IPS-20b (cell line): Measurements from ENCODE around the gene PFDN5.

Source experiments
- H3K27ac ChIP-seq: one replicate; pipeline ENCODE4 v1.5.1; 2013; ENCODE audit warnings: low read length
- H3K27me3 ChIP-seq: 2 replicates; pipeline ENCODE4 v1.6.1; 2013; ENCODE audit warnings: mild to moderate bottlenecking, low read length, inconsistent platforms; ENCODE audit not compliant: insufficient read depth
- H3K36me3 ChIP-seq: 2 replicates; pipeline ENCODE4 v1.6.1; 2013; ENCODE audit warnings: low read depth, mild to moderate bottlenecking, inconsistent platforms, low read length, moderate library complexity; ENCODE audit not compliant: insufficient read depth
- H3K4me1 ChIP-seq: 2 replicates; pipeline ENCODE4 v1.6.1; 2013; ENCODE audit warnings: mild to moderate bottlenecking, control low read depth, inconsistent platforms, low read length, moderate library complexity; ENCODE audit not compliant: insufficient read depth
- H3K4me3 ChIP-seq: 2 replicates; pipeline ENCODE4 v1.5.1; 2013; ENCODE audit warnings: mild to moderate bottlenecking, low read length, inconsistent platforms
- H3K9ac ChIP-seq: 2 replicates; pipeline ENCODE4 v1.6.1; 2013; ENCODE audit warnings: low read depth, mild to moderate bottlenecking, inconsistent platforms, low read length, moderate library complexity
- H3K9me3 ChIP-seq: 2 replicates; pipeline ENCODE4 v1.6.1; 2013; ENCODE audit warnings: mild to moderate bottlenecking, low read depth, low read length, inconsistent platforms; ENCODE audit not compliant: insufficient read depth

Gene PFDN5

GRCh38 chr12:53333289-53333688 is 37.9 kb downstream of the PFDN5 start:
- no peaks in the 10 kb centered on the region for H3K36me3 ChIP-seq
- no peak overlapping the region for H3K4me3 ChIP-seq
- H3K9ac ChIP-seq: no peak overlapping the region
- H3K9me3 ChIP-seq: no peaks in the 10 kb centered on the region
- no peak overlapping the region for H3K27ac ChIP-seq
- H3K4me1 ChIP-seq: peaks cover 4% of the 10 kb centered on the region; the same call in 1 of the 2 replicates
- H3K27me3 ChIP-seq: peaks cover 25% of the 10 kb centered on the region

GRCh38 chr12:53333845-53334244 is 38.5 kb downstream of the PFDN5 start:
- Histone ChIP-seq H3K36me3 (no peaks in the 10 kb centered on the region), H3K27me3 (peaks cover 20% of the 10 kb centered on the region), H3K4me1 (peaks cover 4% of the 10 kb centered on the region; the same call in 1 of the 2 replicates), H3K4me3 (no peak overlapping the region), H3K9ac (no peak overlapping the region), H3K9me3 (no peaks in the 10 kb centered on the region), H3K27ac (no peak overlapping the region)

- Histone ChIP-seq H3K4me3 (no peak overlapping the region), H3K27ac (no peak overlapping the region), H3K27me3 (peaks cover 13% of the 10 kb centered on the region), H3K4me1 (peaks cover 4% of the 10 kb centered on the region; the same call in 1 of the 2 replicates), H3K36me3 (no peaks in the 10 kb centered on the region), H3K9ac (no peak overlapping the region), H3K9me3 (no peaks in the 10 kb centered on the region)
These were observed 39.5 kb downstream of the PFDN5 start for GRCh38 chr12:53334822-53335221.

GRCh38 chr12:53336181-53336681 is 40.9 kb downstream of the PFDN5 start, which contains the start of gene SP7:
Gene SP7, minus strand, starts transcription at chr12:53336354. Its CDS starts 708 bp downstream, at chr12:53335646.
- Histone ChIP-seq H3K9ac (no peak within 1 kb of the TSS), H3K27me3 (peaks cover 13% of the 10 kb centered on the region), H3K27ac (no peak within 1 kb of the TSS), H3K4me3 (no peak within 1 kb of the TSS), H3K9me3 (no peaks in the 10 kb centered on the region), H3K36me3 (no peaks in the 10 kb centered on the region), H3K4me1 (peaks cover 4% of the 10 kb centered on the region; the same call in 1 of the 2 replicates)

- Histone ChIP-seq H3K36me3 (no peaks in the 10 kb centered on the region), H3K4me1 (peaks cover 4% of the 10 kb centered on the region; the same call in 1 of the 2 replicates), H3K9me3 (no peaks in the 10 kb centered on the region), H3K27ac (no peak overlapping the region), H3K27me3 (peaks cover 8% of the 10 kb centered on the region), H3K9ac (no peak overlapping the region), H3K4me3 (no peak overlapping the region)
These were observed 42.7 kb downstream of the PFDN5 start for GRCh38 chr12:53338017-53338416.

- Histone ChIP-seq H3K27ac (no peak overlapping the region), H3K4me1 (peaks cover 4% of the 10 kb centered on the region; the same call in 1 of the 2 replicates), H3K27me3 (peaks cover 16% of the 10 kb centered on the region), H3K4me3 (no peak overlapping the region), H3K36me3 (no peaks in the 10 kb centered on the region), H3K9me3 (no peaks in the 10 kb centered on the region), H3K9ac (no peak overlapping the region)
These were observed 43.6 kb downstream of the PFDN5 start for GRCh38 chr12:53338916-53339315.

GRCh38 chr12:53340398-53340797 is 45.1 kb downstream of the PFDN5 start:
- H3K27ac ChIP-seq: no peak overlapping the region
- H3K4me3 ChIP-seq: no peak overlapping the region
- no peaks in the 10 kb centered on the region for H3K36me3 ChIP-seq
- H3K4me1 ChIP-seq: peaks cover 5% of the 10 kb centered on the region
- H3K9me3 ChIP-seq: no peaks in the 10 kb centered on the region
- H3K27me3 ChIP-seq: peaks cover 28% of the 10 kb centered on the region
- H3K9ac ChIP-seq: no peak overlapping the region

GRCh38 chr12:53343449-53343848 is 48.1 kb downstream of the PFDN5 start:
- Histone ChIP-seq H3K27ac (no peak overlapping the region), H3K4me3 (no peak overlapping the region), H3K27me3 (peaks cover 33% of the 10 kb centered on the region), H3K36me3 (no peaks in the 10 kb centered on the region), H3K9me3 (no peaks in the 10 kb centered on the region), H3K9ac (no peak overlapping the region), H3K4me1 (peaks cover 5% of the 10 kb centered on the region; the same call in 1 of the 2 replicates)

GRCh38 chr12:53343969-53344368 is 48.6 kb downstream of the PFDN5 start:
- Histone ChIP-seq H3K4me1 (peaks cover 5% of the 10 kb centered on the region; the same call in 1 of the 2 replicates), H3K36me3 (no peaks in the 10 kb centered on the region), H3K9me3 (no peaks in the 10 kb centered on the region), H3K4me3 (no peak overlapping the region; the same call in 1 of the 2 replicates), H3K27ac (no peak overlapping the region), H3K27me3 (peaks cover 33% of the 10 kb centered on the region), H3K9ac (no peak overlapping the region)

- no peaks in the 10 kb centered on the region for H3K36me3 ChIP-seq
- H3K4me1 ChIP-seq: peaks cover 5% of the 10 kb centered on the region; the same call in 1 of the 2 replicates
- H3K4me3 ChIP-seq: peak overlapping the region; percentile 90
- H3K9me3 ChIP-seq: no peaks in the 10 kb centered on the region
- H3K9ac ChIP-seq: no peak overlapping the region
- H3K27me3 ChIP-seq: peaks cover 33% of the 10 kb centered on the region
- no peak overlapping the region for H3K27ac ChIP-seq
These were observed 49.1 kb downstream of the PFDN5 start for GRCh38 chr12:53344487-53344823.

GRCh38 chr12:53344824-53345485 is 49.6 kb downstream of the PFDN5 start:
- Histone ChIP-seq H3K27me3 (peaks cover 33% of the 10 kb centered on the region), H3K4me1 (peaks cover 5% of the 10 kb centered on the region; the same call in 1 of the 2 replicates), H3K9ac (peak overlapping the region; percentile 71; the same call in 1 of the 2 replicates), H3K4me3 (peak overlapping the region; percentile 90), H3K36me3 (no peaks in the 10 kb centered on the region), H3K9me3 (no peaks in the 10 kb centered on the region), H3K27ac (no peak overlapping the region)
